LNCAP (cell line): ENCODE results near the gene CD48.

Experiments used
- TF ChIP-seq, protein P1 (sequence below): fragments of 450-650 bp; IDR thresholded peaks from 2 replicates; pipeline ENCODE4 v1.5.1; 2017; ENCODE audit warnings: mild to moderate bottlenecking

CD48 gene

DNA sequence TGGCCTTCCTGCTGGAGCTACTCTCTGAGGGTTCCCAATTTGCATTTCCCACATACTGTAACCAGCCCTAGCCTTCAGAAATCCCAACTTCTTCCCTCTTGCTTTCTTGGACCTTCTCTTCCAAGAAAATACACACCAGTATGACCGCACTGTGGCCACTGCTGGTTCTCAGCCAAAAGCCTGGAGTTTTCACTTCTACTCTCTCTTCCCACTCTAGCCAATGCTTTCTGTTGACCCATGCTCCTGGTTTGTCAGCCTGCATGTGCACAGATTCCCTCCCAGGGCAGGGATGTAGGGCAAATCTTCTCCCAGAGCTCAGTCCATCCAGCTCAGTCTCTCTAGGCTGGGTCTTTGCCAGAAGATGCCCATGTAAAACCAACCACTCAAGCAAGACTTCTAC, 65.4 kb downstream of the CD48 start:
- TF ChIP-seq, protein P1, sequence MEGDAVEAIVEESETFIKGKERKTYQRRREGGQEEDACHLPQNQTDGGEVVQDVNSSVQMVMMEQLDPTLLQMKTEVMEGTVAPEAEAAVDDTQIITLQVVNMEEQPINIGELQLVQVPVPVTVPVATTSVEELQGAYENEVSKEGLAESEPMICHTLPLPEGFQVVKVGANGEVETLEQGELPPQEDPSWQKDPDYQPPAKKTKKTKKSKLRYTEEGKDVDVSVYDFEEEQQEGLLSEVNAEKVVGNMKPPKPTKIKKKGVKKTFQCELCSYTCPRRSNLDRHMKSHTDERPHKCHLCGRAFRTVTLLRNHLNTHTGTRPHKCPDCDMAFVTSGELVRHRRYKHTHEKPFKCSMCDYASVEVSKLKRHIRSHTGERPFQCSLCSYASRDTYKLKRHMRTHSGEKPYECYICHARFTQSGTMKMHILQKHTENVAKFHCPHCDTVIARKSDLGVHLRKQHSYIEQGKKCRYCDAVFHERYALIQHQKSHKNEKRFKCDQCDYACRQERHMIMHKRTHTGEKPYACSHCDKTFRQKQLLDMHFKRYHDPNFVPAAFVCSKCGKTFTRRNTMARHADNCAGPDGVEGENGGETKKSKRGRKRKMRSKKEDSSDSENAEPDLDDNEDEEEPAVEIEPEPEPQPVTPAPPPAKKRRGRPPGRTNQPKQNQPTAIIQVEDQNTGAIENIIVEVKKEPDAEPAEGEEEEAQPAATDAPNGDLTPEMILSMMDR = no peak

DNA sequence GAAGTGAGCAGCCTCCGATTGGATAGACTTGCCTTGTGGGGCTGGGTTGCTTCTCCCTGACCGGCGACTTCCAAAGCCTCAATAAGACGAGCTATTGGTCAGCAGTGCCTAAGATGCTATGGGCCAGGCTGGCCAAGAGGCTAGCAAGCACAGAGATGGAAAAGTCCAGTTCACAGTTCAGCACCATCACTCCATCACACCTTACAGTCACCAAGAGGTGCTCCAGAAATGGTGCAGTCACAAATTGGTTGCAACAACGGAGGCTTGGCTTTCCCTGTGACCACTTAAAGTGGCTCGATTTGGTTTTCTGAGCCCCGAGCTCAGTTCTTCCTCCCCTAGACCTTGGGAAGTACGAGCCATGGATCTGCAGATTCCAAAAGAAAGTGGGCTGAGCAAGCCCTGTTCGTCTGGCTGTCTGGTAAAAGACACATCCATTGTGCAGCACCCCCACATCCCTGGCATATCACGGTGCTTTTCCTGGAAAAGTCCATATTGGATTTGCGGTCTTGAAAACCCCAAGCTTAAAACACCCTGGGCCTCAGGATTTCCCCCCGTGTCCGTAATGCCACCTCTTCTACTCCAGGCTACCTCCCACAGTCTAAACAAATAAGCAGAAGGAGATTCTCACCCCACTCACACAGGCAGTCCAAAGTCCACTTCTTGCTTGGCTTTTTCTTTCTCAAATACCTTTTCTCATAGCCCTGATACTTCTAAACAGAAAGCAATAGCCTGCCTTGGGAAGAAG, 66.1 kb downstream of the CD48 start:
- TF ChIP-seq, protein P1 = no peak

DNA sequence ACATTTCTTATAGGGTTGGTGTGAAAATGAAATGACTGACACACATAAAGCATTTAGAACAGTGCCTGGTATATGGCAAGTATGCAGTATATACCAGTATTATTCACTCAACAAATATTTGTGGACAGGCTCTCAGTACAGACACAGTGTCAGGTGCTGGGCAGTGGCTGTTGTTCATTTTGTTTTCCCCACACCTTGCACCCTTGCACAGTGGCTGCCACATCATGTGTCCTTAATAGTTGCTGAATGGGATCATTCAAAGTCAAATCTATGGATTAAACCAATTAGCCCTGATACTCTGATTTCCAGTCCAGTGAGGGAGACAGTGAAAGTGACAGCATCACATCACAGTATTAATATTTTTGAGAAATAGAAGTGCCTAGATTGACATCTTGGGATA, 67.2 kb downstream of the CD48 start:
- TF ChIP-seq, protein P1 = no peak

DNA sequence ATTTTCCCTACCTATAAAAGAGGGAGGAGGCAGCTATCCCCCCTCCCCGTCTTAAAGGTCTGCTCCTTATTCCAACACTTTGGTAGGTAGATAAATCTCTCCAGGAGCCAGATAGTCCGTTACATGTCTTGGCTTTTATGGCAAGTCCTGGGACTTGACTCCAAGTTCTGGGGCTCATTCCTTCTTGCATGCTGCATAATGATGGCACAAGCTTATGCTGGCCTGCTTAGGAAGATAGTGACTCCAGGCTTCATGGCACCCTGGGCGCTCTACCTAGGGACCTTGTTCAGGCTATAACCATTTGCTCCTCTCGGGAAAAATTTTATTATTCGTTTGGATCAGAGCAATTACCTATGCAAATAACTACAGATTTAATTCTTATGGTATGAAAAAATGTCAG, 68.5 kb downstream of the CD48 start:
- TF ChIP-seq, protein P1 = no peak

DNA sequence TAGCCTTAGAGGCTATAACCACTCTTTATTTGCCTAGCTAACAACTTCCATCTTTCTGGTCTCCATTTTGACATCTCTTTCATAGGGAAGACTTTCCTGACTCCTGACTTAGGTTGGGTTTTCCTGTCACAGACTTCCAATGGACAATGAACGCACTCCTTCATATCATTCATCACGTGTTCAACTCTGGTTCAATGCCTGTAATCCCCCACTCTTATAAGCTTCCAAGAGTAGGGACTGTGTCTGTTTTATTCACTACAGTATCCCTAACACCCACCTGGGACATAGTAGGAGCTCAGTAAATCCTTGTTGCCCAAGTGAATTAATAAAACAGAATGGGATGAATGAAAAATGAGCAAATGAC, 69.4 kb downstream of the CD48 start:
- TF ChIP-seq, protein P1 = no peak

DNA sequence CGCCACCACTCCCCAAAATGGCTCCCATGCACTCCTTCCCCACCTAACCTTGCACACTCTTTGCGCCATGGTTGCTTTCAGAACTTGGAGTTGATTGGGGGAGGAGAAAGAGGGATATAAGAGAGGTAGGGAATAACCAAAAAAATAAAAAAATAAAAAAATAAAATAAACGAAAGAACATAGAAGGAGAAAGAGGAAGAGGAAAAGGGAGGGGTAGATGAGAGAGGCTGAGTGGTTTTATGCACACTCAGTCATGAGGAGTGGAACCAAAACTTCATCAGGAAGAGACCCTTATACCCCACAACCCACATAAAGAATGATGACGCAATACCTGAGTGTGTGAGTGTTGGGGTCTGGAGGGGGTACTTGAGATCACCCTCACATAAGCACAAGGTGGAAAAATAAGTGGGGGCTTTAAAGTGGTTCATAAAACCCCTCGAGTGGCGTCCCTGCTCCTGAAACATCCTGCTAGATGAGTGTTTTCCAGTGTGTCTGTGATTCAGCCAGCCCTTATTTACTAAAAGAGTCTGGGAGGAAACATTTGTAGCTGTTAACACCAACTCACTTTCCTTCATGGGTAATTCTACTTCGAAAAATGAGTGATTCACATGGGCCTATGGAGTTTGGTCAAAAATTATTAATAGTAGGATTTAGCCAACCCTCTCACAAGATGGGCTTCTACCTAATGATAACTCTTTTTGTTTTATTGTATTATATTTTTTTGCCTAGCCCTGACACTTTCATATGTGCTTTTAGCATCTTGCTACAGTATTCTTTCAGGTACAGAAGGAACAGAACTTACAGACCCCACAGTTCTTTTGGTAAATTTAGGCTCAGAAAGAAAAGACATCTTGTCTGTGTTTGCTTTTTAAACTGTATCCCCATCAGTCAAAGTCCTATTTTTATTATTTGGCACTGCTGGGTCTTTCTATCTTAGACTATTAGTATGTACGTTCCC, 70.0 kb downstream of the CD48 start:
- TF ChIP-seq, protein P1 = no peak

DNA sequence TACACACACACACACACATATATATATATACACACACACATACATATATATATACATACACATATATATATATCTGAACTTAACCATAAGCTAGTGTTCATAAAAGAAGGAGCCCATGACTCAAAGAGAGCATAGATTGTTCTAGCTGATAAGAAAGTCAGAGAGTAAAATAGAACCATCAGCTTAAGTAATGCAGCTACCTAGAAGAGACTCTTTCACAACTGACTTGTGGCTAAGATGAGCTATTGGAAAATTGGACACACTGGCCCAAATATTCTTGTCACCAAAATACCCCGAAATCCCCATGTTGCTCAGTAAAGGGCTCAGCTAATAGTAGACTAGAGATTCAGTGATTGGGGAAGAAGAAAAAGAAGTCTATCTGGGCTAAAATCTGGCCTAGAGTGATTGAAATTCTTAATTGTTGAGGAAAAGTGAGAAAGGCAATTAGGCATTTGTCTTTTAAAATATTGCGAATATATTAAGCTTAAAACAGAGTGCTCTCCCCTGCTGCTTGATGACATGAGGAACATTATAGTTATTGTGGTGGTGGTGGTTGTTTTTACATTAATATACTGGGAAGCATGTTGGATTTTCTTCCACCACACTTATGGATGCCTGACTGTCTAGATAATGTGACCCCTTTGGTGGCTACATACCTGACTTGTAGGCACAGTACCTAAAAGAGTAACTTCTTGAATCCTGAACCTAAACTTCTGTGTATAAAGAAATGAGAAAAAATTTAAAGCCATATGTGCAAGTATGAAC, 71.1 kb downstream of the CD48 start:
- TF ChIP-seq, protein P1 = no peak
